Measurements from ENCODE around the gene C22orf42.

Gene C22orf42

GRCh38 chr22:32132783-32133182 lies 26.3 kb downstream of the C22orf42 start:
- no peak for DNase-seq

- DNase-seq: no peak
Observed at GRCh38 chr22:32132126-32132525, 27.0 kb downstream of the C22orf42 start.

- DNase-seq: no peak
Observed at GRCh38 chr22:32130464-32130863, 28.6 kb downstream of the C22orf42 start.

GRCh38 chr22:32127904-32128303 lies 31.2 kb downstream of the C22orf42 start:
- no peak for DNase-seq

DNA sequence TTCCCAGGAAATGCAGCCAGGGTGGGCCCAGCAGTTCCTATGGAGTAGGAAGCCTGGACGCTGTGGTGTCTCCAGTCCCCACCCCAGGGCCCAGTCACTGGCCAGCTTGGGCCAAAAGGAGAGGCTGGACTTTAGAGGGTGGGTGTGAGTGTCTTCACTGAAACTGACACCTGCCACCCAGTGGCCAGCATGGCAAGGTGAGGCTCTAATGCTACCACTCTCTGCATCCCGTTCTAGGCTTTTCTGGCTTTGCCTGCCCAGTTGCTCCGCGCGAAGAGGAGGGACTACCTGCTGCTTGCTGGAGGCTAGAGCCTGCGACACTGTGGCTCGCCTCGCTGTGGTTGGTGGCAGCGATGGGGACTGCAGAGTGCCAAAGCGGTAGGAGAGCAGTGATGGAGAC lies 35.4 kb downstream of the C22orf42 start:
- no peak for DNase-seq

DNA sequence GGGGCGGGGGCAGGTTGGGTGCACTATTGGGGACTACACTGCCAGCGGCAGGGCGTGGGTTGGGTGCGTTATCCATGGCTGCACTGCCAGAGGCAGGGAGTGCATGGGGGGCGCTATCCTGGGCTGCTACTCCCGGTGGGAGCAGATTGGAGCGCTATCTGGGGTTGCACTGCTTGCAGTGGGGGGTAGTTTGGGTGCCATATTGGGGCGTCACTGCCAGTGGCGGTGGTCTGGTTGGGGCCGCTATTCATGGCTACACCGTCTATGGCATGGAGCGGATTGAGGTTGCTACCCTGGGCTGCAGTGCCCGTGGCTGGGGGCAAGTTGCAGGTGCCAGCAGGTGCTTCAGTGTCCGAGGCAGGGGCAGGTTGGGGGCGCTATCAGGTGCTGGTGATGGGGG lies 36.2 kb downstream of the C22orf42 start:
- DNase-seq: no peak

DNA sequence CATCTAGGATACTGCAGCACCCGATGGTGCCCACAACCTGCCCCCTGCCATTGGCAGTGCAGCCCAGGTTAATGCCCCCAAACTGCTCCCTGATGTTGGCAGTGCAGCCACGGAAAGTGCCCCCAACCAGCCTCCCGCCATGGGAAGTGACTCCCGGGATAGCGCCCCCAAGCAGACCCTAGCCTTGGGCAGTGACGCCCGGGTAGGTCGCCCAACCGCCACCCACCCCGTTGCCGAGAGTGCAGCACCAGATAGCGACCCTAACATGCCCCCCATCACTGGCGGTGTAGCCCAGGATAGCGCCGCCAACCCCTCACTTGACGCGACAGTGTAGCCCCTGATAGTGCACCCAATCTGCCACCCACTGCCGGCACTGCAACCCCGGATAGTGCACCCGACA lies 38.5 kb downstream of the C22orf42 start:
- no peak for DNase-seq

GRCh38 chr22:32119568-32120235 lies 39.4 kb downstream of the C22orf42 start:
- no peak for DNase-seq

- no peak for DNase-seq
Observed at GRCh38 chr22:32112380-32112779, 46.7 kb downstream of the C22orf42 start.

DNA sequence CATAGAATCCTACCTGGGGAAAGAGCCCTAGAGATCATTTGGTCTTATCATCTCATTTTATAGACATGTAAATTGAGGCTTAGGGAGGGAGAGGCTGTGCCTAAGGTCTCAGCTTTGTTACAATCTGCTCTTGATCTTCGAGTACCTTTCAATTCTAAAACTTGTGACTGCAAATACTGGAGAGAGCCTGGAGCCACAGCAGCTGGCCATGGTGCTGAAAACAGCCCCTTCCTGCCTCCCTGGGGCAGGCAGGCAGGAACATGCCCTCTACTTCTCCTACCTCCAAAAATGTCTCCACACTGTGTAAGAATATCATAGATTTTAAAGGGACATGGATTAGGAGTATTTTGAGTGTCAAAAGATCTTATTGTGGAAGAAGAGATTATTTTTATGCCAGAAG lies 52.2 kb downstream of the C22orf42 start:
- DNase-seq: no peak

GRCh38 chr22:32103658-32104315 lies 55.3 kb downstream of the C22orf42 start:
- DNase-seq: no peak

GRCh38 chr22:32100711-32101110 lies 58.4 kb downstream of the C22orf42 start:
- no peak for DNase-seq
